Eye (tissue), 1 donor: Measurements from ENCODE around the gene PLEKHA8.

Source experiments
- DNase-seq: peaks from one replicate; pipeline ENCODE4 v3.0.0-alpha.2; 2015

The PLEKHA8 gene

DNA sequence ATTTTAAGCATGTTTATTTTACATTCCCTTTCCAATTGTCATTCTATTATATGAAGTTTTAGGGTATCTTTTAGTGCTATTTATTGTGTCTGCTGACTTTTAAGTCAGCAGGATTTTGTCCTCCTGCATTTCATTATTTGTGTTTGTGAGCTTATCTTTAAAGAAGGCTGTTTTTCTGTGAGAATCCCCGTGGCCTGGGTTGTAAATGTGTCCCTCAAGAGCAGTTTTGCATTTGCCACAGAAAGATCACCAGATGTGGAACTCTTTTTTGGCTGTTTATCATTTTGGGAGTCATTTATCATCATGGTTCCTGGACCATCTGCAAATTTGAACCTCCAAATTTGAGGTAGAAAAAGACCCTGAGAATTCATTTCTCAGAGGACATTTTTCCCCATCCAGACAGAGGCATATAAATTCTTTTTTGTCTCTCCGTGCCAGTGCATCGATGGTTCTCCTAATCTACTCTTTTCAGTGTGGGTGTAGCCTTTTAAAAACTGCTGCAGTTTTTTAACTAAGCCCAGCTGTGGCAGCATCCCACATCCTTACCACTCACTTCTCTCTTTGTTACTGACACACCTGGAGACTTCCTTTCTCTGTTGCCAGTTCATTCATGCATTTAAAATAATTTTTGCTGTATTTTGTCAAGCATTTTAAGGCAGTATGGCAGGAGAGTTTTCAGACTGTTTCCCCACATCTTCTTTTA is 86.5 kb downstream of the PLEKHA8 start:
- no peak for DNase-seq

DNA sequence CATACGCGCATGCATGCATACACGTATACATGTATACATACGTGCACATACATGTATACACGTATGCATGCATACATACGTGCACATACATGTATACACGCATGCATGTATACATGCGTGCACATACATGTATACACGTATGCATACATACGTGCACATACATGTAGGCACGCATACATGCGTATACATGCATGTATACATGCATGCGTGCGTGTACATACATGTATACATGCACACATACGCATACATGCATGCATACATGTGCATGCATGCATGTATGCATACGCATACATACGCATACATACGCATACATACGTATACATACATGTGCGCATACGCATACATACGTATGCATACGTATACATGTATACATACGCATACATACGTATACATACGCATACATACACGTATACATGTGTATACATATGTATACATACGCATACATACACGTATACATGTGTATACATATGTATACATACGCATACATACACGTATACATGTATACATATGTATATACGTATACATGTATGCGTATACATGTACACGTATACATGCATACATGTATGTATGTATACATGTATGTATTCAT is 87.6 kb downstream of the PLEKHA8 start:
- no peak for DNase-seq

DNA sequence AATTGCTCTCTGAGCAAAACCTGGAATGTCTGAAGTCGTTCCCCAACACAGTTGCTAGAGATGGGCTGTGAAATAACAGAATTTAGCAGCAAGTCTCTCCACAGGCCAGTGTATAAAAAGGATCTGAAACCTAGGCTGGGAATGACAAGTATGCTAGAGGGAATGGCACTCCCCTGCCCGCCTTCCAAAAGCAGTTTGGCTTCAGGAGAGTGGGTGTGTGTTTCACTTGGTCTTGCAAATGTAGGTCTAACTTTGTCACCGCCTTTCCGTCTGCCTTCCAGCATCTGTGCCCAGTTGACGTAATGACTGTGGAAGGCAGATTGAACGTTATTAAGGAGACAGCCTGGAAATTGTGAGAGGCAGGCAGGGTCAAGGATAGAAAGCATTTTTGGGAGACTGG is 88.6 kb downstream of the PLEKHA8 start:
- peak; percentile 37 for DNase-seq

DNA sequence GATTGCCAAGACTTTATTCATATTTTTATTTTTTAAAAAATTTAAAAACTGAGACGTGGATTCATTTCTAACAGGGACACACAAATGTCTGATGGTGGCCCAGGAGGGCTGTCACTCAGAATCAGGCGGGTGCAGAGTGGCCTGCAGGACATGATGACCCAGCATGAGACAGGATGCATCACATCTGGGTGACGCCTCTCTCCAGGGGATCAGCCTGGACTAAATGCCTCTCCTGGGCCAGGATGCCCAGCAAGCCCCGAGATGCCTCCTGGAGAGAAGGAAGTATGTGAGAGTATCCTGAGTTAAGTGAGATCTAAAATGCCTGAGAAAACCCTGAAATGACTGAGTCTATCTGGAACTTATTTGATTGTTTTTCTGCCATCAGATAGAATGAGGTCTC is 89.7 kb downstream of the PLEKHA8 start:
- DNase-seq: no peak

DNA sequence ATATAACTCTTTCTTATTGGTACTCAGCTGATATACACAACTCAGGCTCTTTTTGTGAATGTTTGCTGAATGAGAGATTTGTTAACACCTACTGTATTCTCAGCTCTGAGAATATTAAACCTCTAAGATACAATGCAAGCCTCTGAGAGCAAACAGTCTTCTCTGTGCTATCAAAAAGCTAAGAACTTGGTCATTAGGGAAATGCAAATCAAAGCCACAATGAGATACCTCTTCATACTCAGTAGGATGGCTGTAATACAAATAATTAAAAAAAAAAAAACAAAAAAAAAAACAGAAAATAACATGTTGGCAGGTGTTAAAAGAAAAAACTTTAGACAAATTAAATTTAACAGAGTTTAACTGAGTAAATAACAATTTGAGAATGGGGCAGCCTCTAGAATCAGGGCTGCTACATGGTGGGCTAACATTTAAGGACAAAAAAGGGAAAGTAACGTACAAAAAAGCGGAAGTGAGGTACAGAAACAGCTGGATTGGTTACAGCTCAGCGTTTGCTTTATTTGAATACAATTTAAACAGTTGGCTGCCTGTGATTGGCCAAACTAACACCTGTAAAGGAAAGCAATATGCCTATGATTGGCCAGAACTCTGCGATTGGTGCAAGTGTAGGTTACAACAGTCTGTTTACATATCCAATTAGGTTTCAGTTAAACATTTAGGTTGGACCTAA is 91.8 kb downstream of the PLEKHA8 start:
- no peak for DNase-seq

DNA sequence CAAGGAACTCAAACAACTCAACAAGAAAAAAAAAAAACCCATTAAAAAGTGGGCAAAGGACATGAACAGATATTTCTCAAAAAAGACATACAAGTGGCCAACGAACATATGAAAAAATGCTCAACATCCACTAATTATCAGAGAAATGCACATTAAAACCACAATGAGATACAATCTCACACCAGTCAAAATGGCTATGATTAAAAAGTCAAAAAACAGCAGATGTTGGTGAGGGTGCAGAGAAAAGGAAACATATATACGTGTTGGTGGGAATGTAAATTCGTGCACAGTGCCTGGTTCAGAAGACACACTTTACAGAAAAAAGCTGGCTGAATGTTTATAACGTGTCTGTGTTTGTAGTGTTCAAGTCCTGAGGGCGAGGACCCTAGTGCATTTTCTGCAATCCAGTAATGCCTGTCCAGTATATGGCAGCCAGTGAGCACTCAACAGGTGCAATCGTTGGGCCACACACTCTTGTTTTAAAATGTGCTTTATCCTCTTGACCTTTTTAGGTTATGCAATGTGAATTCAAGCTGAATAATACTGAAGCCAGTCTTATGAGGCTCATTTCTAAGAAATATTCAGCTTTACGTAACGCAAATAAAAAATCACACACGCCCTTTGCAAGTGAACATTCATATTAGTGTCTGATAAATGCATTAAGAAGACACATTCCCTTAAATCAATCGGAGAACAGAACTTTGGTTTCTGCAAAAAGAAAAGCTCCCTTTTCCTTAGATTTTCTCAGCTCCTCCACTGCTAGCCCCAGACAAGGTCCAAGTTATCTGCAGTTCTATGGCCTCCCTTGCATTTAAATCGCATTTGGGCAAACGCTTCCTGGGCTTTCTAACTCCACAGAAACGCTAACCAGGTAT is 105.8 kb downstream of the PLEKHA8 start:
- DNase-seq: no peak

DNA sequence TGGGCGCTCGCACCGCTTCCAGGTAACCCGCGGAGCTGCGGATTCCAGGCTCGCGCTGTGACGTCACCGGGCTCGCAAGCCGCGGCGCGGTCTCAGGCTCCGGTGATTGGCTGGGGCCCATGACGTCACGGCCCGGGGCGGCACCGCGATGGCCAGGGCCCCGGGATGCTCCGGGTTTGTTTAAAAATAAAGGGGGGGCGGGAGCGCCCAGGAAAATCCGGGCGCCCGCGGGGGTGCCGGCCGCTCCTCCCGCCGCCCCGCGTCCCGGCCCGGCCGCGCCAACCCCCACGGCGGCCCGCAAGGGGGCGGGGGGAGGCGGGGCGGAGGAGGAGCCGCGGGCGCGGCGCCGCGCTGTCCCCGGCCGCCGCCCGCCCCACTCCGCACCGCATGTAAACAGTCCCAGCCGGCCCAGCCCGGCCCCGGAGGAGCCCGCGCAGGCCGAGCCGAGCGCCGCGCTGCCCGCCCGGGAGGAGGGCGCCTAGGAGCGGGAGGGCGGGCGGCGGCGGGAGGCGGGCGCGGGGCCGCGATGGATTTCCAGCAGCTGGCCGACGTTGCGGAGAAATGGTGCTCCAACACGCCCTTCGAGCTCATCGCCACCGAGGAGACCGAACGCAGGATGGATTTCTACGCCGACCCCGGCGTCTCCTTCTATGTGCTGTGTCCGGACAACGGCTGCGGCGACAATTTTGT is 106.5 kb downstream of the PLEKHA8 start, which contains the start of gene MTURN:
Gene MTURN (plus strand): TSS at position 376 of the 690 bp plus-strand sequence. CDS start 151 bp downstream, at position 527.
- peak; percentile 94 for DNase-seq

DNA sequence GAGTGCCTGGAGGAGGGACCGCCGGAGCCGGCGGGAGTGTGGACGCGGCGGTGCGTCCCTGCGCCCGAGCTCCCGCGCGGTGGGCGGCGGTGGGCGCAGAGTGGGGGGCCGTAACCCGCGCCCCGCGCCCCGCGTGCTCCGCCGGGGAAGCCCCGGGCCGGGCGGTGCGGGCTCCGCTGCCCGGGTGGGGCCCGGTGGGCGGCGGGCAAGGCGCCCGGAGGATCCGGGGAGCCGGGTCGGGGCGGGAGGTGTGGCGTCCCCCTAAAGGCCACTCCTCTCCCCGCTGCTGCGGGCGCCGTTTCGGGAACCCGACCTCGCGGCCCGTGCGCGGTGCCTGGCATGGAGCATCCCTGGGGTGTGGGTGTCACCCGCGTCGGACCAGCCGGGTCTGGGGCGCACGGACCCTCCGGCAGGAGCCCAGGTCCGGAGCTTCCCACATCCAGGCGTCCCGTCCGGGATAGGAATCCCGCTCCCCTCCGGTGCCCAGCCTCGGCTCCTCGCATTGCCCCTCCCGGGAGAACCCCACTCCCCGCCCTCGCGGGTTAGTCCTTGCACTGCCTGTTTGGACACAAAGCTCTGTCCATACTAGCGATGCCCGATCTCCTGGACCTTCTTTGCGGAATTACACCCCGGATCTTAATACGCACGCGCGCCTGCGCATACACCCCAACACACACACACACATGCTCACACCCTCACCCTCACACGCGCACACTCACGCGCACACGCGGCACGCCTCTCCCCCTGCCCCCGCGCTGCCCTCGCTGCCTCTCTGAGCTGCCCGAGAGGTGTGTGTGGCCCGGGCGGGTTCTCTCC is 107.3 kb downstream of the PLEKHA8 start:
- peak; percentile 91 for DNase-seq

DNA sequence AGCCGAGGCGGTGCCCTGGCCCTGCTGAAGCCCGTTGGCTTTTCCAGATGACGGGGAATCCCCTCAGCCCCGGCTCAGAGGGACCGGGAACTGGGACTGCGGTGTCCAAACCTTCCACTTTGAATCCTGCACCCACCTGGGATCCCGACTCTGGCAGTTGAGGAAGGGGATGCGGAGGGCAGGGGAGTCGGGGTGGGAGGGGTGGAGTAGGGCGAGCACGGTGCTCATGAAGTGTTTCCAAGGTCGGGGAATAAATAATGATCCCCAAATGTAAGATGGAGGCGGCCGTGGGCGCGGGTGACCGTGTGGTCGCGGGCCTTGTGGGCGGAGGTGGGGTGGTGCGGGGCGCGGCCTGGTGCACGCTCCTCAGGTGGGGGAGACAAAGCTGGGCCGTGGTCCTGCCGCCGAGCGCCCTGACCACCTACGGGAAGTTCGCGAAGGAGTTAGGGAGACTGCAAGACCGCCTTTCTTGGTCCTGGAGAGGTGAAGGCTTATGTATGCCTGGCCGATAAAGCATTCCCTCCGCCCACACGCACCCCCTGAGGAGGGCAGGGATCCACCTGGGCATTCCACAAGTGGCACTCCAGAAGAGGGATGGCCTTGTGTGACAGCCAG is 108.0 kb downstream of the PLEKHA8 start:
- DNase-seq: no peak

DNA sequence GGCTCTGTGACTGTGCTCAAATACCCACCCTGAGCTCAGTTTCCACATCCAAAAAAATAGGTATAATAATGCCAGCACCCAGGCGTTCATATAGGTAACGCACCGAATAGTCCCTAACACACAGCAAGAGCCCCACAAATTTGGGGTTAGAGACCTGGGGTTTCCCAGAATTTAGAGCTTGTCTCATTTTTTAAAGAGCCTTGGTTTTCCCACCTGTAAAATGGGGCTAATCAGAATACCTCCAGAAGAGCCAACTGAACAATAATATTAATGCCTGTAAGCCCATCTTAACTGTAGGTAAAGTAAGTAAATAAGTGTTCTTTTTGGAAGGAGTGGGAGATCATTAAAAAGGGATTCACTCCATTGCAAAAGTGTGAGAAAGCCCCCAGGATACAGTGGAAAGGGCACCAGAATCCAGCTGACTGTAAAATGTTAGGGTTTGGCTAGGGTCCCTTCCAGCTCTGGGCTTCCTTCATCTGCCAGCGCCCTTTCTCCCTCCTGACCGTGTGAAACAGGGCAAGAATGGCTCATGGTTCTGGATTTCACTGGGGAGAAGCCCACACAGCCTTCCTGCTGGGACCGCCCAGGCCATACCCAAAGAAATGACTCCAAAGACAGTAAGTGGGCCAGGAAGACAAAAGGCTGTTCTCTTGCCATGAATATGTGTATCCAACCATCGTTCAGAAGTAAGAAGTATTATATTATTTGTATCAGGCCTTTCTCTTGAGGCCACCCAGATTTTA is 108.7 kb downstream of the PLEKHA8 start:
- DNase-seq: no peak

DNA sequence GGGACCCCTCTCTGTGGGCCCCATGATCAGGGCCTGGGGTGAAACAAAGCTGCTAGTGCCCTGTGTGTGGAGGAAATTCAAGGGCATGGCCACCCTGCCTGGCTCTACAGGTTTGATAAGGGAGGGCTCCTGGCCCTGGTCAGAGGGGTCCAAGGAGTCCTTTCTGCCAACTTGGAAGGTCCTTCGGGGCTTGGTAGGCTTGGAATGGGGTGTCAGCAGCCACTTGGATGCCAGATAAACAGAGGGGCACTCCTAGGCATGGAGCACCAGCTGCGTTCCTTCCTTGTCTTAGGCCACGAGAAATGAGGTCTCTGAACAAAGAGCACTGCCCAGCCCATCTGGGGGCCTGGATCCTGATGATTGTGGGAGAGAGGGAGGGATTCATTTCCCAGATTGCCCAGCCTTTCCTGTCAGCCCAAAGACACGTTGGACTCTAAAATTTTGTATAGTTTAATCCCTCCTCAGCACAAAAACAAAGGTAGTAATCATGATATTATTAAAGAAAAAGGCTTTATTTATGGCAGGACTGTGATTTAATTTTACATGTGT is 111.7 kb downstream of the PLEKHA8 start:
- peak; percentile 42 for DNase-seq

DNA sequence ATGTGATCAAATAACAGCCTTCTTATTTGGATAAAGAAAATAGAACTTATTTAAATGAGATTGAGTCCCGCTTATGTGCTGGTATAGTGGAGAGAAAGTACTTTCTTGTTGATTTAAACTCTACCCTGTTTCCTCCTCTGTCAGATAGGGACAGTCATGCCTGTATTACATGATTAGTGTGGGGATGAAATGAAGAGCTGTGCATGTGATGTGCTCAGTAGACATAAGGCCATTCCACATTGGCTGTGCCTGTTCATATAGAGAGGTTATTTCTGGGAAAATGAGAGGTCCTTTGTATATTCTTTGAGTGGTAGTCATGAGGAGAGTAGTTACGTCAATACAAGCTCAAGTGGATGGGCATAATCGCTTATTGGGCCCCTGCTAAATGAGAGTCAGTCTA is 112.2 kb downstream of the PLEKHA8 start:
- no peak for DNase-seq

DNA sequence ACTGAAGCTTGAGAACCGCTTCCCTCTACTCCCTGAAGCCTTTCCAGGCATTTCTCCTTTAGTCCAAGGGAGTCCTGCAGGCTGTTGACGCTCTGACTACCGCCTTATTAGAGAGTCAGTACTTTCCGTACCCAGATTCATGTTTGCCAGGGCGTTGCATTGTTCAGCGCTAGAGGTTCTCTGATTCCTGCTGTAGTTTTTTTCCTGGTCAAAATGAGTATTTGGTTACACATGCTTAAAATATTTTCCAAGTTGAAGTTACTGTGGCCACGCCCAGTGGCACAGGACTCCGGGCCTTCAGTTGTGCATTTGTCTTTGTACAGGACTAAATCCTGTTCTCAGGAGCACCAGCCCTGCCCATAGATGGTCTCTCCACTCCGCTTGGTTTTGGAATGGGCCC is 114.5 kb downstream of the PLEKHA8 start:
- DNase-seq: no peak

DNA sequence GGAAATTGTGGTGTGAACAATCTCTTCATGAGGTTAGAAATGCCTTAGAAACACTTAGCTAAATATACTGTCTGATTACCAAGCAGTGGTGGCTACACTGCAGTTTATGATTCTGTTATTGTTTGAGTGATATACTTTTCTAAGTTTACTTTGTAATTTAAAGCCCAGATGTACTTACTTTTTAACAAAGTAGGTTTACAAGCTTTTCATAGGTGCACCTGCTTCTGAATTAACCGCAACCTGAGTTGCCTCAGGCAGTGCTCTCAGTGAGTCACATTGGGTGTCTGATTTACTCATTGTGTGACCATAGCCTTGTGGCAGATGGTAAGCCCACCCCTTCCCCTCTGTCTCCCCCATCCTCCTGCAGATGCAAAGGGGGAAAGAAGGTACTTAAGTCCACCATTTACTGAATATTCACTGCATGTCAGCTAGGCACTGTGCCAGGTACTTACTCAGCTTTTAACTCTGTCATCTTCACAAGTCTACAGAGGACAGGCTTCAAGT is 115.6 kb downstream of the PLEKHA8 start:
- DNase-seq: no peak

DNA sequence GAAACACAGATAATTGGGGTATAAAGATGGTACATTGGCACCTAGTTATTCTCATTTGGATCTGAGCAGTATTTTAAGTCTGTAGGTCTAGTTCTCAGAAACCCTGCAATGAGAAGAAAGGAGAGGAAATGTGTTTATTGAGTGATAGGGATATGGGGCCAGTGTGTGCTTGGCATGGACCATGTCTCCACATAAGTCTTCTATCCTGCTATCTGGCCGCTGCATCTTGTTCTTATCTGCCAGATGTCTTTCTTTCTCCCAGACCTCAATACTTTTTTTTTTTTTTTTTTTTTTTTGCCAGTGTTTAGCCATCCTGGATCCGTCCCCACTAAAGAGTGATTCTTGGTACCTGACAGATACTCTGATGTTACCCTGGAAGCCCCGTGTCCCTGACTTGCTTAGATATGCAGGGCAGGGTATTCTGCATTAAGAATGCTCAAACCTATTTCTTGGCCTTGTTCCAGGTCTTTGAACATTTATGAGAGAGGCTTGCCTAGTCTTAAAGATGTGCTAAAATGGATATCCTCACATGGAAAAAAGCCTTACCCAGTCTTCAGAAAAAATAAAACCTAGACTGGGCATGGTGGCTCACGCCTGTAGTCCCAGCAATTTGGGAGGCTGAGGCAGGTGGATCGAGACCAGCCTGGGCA is 116.6 kb downstream of the PLEKHA8 start:
- no peak for DNase-seq

DNA sequence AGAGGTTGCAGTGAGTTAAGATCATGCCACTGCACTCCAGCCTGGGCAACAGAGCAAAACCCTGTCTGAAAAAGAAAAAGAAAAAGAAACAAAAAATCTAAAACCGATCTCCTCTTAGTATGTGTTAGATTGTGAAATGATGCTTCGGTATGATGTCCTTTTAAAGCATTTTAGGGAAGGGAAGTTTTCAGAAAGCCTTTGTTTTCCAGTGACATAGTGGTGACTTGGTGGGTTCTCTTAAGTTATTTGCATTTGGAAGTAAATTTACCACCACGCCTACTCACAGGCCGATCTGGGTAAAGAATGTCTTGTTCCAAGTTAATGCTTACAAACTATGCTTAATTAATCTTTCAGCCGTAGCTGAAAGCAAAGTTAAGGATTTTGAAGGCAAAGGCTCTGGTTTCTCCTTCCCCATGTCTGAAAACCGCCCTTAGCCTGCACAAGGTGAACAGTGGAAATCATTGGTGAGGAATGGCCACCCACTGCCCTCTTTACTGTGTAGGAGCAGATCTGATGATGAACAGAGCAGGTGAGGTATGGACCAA is 117.3 kb downstream of the PLEKHA8 start:
- DNase-seq: no peak

DNA sequence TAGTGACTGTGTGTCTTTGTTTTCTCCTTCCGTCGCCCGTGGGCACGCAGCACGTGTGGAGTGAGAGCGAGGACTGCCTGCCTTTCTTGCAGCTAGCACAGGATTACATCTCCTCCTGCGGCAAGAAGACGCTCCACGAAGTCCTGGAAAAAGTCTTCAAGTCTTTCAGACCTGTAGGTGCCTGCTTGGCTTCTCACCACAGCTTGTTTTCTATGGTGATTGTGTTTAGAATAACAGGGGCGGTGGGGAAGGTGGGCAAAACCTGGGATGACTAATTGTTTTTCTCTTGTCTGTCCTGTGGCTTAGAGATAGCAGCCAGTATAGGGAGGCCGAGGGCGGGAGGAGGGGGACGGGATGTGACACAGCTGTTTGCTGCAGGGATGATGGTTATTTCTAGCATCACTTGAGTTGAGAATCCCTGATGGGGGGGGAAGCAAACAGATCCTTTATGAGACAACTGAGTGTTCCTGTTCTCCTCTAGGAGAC is 118.0 kb downstream of the PLEKHA8 start:
- peak; percentile 65 for DNase-seq

DNA sequence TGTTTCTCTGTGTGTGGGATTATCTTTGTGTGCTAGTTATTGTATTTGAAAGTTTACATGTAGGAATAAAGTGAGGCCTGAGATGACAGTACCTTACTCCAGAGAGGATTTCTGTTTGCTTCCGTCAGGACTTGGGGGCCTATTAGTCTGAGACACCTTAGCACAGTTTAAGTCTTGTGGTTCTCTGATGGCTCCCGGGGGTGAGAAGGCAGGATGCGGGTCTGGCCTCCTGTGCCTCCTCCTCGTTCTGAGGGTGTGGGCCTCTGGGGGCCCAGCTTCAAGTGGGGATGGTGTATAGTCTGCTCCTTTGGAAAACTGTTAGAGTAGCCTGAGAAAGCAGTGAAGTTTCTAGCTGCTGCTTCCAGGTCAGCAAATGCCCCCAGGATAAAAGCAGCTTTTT is 119.0 kb downstream of the PLEKHA8 start:
- DNase-seq: no peak

DNA sequence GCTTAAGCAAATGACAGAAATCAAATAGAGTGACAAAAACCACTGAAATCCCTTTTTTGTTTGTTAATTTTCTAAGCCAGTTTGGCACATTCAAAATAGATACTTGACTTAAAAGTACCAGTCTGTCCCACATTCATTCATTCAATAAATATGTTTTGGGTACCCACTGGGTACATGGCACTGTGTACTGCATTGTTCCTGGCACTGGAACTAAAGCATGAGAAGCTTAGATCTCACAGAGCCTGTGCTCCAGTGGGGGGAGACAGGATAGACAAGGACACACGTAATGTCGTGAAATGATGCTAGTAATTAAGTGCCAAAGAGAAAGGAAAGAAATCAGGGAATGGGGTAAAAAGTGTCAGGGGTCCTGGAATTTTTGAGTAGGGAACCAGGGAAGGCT is 119.6 kb downstream of the PLEKHA8 start:
- no peak for DNase-seq
